HG03575 (cell line): ENCODE data around the gene COBL.

ENCODE experiments used
- ATAC-seq: cut with Tn5 transposase; IDR thresholded peaks from one replicate; pipeline ENCODE4 v1.9.1; 2021; ENCODE audit not compliant: unreplicated experiment, insufficient number of reproducible peaks, low FRiP score; ENCODE audit errors: extremely low read depth

Gene COBL

GRCh38 chr7:51329696-51330263 lies 13.2 kb upstream of the COBL start:
- no peak for ATAC-seq

DNA sequence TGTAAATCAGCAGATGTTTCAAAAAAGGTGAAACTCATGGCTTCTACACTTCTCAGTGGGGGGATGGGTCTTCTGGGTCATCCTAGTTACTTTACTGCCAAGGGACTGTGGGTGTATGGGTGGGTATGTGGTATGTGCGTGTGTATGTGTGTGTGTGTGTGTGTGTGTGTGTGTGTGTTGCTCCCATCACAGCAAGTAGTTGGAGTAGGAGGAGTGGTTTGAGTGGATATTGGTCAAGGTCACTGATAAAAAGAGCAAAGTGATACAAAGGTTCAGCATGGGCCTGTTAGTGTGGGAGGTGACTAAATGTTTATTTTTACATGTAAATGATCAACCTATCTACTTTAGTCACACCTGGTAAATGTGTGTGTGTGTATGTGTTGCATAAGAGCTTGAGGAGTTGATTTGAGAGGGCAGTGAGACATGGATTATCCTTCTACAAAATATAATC lies 11.8 kb upstream of the COBL start:
- no peak for ATAC-seq

- ATAC-seq, result no peak
Observed at GRCh38 chr7:51327287-51327717, 10.7 kb upstream of the COBL start.

DNA sequence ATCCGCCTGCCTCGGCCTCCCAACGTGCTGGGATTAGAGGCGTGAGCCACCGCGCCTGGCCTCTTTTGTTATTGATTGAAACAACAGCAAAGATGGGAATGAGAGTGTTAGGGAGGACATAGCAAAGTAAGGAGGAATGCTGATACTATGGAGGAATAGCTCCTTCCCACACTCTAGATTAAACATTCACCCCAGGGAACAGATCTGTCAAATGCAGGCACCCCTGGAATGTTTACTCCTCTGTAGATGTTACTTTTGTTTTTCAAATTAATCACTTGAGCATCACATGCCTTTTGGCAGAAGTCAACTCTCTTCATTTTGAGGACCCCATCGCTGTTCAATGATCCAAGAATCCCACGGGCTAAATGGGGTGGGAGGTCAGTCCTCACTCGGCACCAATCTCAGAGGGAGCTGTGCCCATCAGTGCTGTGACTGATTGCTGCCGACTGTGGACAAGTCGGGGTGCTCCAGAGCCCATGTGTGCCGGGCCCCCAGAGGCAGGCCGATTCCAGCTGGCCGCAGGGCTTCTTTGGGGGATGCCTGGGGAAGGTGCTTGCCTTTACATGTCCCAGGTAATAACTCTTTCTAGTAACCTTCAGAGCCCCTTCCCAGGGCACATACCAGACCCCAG lies 10.2 kb upstream of the COBL start:
- ATAC-seq, result no peak

DNA sequence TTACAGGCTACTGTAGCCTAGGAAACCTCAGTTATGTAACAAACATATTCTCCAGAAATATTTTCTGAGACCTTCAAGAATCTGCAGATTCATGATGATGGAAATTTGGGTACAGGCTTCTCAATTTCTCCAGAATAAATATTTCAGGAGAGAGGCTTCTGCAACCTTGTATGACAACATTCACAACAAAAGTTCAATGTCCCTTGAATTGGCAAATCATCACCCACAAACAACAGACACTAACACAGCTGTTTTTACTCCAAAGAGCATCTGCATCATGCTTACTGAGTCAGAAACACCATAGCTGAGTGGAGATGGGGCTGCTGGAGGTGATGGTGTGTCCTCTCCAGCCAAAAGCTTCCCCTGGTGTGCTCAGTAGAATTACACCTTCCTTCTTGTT lies 9.3 kb upstream of the COBL start:
- ATAC-seq, result no peak

GRCh38 chr7:51325261-51325676 lies 8.7 kb upstream of the COBL start:
- ATAC-seq, result no peak

- ATAC-seq, result no peak
Observed at GRCh38 chr7:51324206-51324898, 7.7 kb upstream of the COBL start.

DNA sequence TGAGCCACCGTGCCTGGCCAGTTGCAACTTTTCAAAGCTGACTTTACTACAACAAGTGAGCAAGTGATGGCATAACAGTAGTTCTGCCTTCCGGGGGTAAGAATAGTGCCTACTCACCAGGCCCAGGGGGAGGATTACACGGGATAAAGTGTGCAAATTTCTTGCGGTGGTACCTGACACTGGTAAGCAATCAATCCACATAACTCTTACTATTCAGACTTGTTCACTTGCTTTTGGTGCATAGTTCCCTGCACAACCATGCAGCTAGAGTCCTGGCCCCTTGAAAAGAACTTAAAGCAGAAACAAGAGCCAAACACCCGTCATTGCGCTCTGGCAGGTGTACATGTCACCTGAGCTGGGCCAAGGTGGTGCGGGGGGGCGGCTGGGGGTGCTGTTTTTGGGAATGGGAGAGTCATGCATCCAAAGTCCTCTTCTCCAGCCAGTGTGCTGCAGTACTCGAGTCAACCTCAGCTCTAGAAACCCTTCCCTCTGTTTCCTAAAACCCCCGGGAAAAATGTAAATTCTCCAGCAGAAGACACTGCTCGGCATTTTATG lies 5.4 kb upstream of the COBL start:
- ATAC-seq, result no peak

DNA sequence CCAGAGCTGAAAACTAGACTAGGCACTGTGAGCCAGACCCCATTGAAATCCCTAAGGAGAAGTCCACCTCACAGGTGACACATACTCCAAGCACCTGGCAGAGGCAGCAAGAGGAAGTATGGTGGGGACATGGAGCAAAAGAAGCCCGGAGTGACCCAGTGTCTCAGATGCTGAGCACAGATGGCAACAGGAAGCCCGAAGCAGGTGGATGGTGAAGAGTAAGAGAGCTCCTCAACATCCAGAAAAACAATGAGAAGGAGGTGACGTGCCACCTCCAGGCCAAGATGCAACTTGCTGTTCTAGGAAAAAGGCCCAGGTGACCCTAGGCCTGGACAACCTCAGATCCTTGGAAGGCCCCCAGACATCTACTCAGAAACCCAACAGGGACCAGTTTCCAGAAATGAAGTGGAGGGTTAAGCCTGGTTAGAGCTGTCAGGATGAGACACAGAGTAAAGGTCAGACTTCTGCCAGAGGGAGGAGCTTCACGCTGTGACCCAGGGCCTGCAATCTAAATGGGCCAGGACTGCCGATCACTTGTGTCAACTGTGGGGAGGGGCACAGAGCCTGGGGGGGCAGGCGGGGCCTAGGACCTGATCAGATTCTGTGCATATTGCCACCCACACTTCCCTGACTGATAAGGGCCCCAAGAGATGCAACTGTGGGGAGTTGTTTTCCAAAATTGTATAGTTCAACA lies 2.4 kb upstream of the COBL start:
- no peak for ATAC-seq

GRCh38 chr7:51318001-51318400 lies 1.4 kb upstream of the COBL start:
- no peak for ATAC-seq

- no peak for ATAC-seq
Observed at GRCh38 chr7:51317582-51317910, 937 bp upstream of the COBL start.

GRCh38 chr7:51316262-51316665 lies 345 bp downstream of the COBL start:
- no peak for ATAC-seq

DNA sequence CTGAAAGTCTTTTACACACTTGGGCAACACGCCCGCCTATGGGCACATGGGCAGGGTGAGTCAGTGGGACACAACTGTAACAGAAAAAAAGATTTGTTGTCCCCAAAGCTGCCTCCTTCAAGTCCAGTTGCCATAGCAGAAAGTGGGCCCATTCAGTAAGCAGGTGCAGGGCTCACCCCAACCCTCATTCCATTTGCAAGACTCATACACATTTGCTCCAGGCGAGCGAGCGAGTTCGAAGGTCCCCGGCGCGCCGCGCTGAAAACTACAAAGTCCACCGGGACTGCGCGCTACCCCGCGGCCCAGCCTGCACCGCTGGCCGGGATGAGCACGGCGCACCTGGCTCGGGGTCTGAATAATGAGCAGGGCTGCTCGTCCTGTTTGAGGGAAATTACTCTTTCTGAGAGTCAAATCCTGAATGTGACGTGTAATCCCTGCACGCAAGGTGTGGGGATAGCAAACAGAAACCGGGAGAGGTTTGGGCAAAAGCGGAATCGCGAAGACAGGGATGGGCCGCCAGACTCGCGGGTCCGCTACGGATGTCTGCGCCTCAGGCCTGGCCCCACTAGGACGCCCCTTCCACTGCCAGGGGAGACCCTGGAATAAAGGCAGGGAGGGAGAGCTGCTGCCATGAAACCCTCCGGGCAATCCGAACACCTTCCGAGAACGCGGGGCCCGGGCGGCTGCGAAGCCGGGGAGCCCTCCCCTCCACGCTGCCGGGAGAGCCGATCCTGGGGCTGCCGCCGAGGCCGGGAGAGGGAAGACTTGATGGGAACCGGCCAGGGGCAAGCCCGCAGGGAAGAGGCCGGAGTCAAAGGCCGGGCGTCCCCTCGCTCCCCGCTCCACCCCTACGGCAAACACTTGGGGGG lies 982 bp downstream of the COBL start:
- no peak for ATAC-seq

DNA sequence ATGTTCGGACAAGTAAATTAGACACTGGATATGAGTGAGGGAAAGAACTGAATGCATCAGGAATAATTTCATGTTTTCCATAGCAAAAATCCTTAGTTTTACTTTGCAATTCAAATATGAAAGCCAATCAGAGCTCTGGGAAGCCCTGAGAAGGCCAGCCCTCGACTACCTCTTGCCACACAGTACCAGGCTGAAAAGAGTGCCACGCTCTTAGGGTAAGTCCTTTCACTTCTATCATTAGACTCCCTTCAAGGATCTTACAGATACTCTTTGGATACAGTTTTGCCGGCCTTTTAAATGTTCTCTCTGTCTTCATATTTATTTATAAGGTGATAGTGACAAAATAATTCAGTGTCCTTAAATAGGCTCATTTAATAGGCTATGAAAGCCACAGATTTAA lies 1.9 kb downstream of the COBL start:
- no peak for ATAC-seq

DNA sequence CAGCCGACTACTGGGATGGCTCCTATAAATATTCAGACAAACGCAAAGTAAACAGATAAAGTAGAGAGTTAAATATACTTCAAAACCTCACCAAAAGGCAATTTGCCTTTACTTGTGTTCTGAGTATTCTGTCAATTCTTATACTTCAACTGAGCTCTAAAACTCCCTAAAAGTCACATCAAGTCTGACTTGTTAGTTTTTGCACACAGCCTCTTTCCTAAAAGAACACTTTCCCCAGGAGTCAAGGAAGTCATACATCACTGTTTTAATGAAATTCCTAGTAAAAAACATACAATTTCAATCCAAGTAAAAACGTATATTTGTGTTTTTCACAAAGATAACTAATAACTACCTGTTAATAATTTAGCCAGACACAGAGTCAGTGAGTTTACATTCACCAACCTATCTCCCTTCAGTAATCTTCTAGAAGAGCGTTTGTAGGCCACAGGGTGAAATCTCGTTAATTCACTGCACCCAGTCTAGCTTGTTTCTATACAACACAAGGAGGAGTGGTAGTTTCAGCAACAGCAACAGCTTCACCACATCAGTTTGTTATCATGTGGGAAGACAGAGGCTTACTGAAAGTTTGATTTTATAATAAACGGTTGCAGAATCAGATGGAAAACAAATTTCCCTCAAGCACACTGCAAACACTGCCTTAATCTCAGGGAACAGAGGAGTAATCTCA lies 2.7 kb downstream of the COBL start:
- no peak for ATAC-seq

GRCh38 chr7:51312951-51313737 lies 3.5 kb downstream of the COBL start:
- no peak for ATAC-seq

DNA sequence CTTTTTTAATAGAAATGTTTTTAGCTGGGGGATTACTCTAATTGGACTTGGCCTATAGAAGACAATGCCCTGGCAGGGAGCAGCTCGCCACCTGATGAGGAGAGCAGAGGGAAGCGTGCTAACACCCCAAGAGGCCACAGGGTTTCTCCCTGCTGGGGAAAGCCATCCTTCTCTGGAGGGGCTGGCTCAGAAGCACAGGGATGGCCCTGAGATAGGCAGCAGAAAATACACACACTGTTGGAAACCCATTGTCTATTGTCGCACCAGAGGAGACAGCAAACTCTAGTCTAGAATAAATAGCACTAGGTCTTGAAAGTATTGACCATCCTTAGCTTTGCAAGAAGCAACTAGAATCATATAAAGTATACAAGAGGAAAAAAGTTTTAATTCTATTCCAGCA lies 5.4 kb downstream of the COBL start:
- no peak for ATAC-seq

GRCh38 chr7:51310131-51310583 lies 6.5 kb downstream of the COBL start:
- ATAC-seq, result no peak
